ENCODE results near the gene RAB36. TPM values are rescaled to one million over a fixed set of nuclear protein-coding genes. Genes with fewer than 3 reads are reported as not detected.

RAB36 gene
- total and polyA plus RNA-seq, 4 donors = 4.4 to 27.5 (median 9.6) TPM

DNA sequence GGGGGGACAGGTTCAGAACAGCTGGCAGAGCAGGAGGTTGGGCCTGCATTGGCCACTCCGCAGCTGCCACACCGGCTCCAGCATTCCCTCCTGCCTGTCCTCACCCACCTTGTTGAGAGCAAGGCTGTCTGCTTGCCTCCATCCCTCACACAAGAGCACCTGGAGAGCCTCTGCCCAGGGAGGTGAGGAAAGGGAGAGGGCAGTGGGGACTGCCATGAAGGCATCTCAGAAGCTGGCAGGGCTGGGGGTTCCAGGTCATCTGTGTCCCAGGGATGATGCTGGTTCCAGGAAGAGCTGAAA lies 30.6 kb upstream of the RAB36 start:
- Histone ChIP-seq H3K9me3 (ENCODE audit: control insufficient read depth in 4 of 4, insufficient read depth in 3 of 4, low read length in 3 of 4) (no peaks in the 10 kb centered on the region), H3K4me1 (ENCODE audit: control insufficient read depth in 5 of 5, insufficient read depth in 5 of 5, low read length in 5 of 5) (peaks cover 0 to 12% (median 0%) of the 10 kb centered on the region in 5 donors), H3K27ac (ENCODE audit: low read depth in 1 of 2, low read length in 1 of 2) (no peak overlapping the region), H3K27me3 (ENCODE audit: control insufficient read depth in 3 of 3, insufficient read depth in 3 of 3, low read length in 2 of 3) (no peaks in the 10 kb centered on the region), H3K4me3 (no peak overlapping the region), H3K36me3 (ENCODE audit: control insufficient read depth in 4 of 4, insufficient read depth in 4 of 4, low read length in 4 of 4) (no peaks in the 10 kb centered on the region), H3K9ac (ENCODE audit: insufficient read depth in 1 of 2, low read length in 2 of 2) (no peak overlapping the region)
- ATAC-seq (ENCODE audit: insufficient read depth, low FRiP score) = no peak
- no peak for DNase-seq
- WGBS, 2 donors = 98 to 100% methylated on average over 2 of the region's 2 CpGs
- TF ChIP-seq, protein P1, sequence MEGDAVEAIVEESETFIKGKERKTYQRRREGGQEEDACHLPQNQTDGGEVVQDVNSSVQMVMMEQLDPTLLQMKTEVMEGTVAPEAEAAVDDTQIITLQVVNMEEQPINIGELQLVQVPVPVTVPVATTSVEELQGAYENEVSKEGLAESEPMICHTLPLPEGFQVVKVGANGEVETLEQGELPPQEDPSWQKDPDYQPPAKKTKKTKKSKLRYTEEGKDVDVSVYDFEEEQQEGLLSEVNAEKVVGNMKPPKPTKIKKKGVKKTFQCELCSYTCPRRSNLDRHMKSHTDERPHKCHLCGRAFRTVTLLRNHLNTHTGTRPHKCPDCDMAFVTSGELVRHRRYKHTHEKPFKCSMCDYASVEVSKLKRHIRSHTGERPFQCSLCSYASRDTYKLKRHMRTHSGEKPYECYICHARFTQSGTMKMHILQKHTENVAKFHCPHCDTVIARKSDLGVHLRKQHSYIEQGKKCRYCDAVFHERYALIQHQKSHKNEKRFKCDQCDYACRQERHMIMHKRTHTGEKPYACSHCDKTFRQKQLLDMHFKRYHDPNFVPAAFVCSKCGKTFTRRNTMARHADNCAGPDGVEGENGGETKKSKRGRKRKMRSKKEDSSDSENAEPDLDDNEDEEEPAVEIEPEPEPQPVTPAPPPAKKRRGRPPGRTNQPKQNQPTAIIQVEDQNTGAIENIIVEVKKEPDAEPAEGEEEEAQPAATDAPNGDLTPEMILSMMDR (IDR thresholded peaks at IDR 0.05; ENCODE audit: control extremely low read depth, extremely low read depth) = no peak

DNA sequence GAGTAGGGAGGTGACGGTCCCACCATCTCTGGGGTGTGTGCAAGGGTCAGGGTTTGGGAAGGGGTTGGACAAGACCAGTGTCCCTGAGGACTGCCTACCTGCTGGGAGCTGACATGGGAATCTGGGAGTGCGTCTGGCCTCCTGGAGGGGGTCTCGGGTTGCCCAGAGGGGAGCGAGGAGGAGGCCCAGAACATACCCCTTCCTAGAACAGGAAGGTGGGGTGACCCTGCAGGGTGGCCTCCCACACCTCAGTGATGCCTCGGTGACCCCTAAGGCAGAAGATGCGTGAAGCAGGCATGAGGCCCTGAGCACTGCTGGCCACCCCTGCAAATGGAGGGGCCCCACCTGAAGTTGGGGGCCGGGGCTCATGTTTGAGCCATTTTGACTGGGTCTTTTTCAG lies 29.9 kb upstream of the RAB36 start:
- no peak overlapping the region for H3K27ac ChIP-seq (ENCODE audit: low read depth in 1 of 2, low read length in 1 of 2)
- WGBS, 2 donors = 91 to 92% methylated on average over 7 of the region's 7 CpGs
- H3K36me3 ChIP-seq (ENCODE audit: control insufficient read depth in 4 of 4, insufficient read depth in 4 of 4, low read length in 4 of 4) = no peaks in the 10 kb centered on the region
- no peak overlapping the region for H3K9ac ChIP-seq (ENCODE audit: insufficient read depth in 1 of 2, low read length in 2 of 2)
- H3K4me1 ChIP-seq (ENCODE audit: control insufficient read depth in 5 of 5, insufficient read depth in 5 of 5, low read length in 5 of 5) = peaks cover 0 to 12% (median 0%) of the 10 kb centered on the region in 5 donors
- DNase-seq (no peak), ATAC-seq (ENCODE audit: insufficient read depth, low FRiP score) (no peak)
- TF ChIP-seq, protein P1 (IDR thresholded peaks at IDR 0.05; ENCODE audit: control extremely low read depth, extremely low read depth) = no peak
- no peaks in the 10 kb centered on the region for H3K9me3 ChIP-seq (ENCODE audit: control insufficient read depth in 4 of 4, insufficient read depth in 3 of 4, low read length in 3 of 4)
- H3K27me3 ChIP-seq (ENCODE audit: control insufficient read depth in 3 of 3, insufficient read depth in 3 of 3, low read length in 2 of 3) = no peaks in the 10 kb centered on the region
- no peak overlapping the region for H3K4me3 ChIP-seq

DNA sequence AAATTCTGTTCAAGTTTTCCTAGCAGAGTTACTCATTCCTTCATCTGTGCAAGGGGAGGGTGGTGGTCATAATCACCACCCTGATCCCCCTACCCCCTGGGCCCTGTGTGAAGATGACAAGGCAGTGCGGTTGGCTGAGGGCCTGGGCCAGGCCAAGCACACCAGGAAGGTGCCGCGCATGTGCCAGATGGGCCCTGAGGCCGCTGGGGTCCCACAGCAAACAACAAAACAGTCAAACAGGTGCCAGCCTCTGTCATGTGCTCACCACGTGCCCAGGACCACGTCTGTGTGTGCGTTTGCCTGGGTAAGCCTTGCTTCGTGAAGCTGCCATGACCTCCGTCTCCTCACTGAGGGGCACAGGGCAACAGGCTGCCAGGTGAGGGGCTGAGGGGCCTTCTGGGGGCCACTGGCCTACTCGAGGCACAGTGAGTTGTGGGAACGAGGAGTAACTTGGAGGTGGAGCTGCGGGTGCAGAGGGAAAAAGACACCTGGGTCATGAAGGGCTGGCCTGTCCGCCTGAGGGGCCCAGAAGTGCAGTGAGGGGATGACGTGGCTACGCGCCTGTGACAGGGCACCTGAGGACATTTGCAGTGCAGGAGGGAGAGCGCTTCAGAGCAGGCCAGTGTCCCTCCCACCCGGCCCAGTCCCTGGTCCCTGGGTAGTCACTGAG lies 29.3 kb upstream of the RAB36 start:
- DNase-seq = no peak
- 88 to 92% methylated on average over 17 to 18 of the region's 18 CpGs for WGBS, 2 donors
- Histone ChIP-seq H3K9ac (ENCODE audit: insufficient read depth in 1 of 2, low read length in 2 of 2) (no peak overlapping the region), H3K4me1 (ENCODE audit: control insufficient read depth in 5 of 5, insufficient read depth in 5 of 5, low read length in 5 of 5) (peaks cover 0 to 12% (median 0%) of the 10 kb centered on the region in 5 donors), H3K27ac (ENCODE audit: low read depth in 1 of 2, low read length in 1 of 2) (no peak overlapping the region), H3K27me3 (ENCODE audit: control insufficient read depth in 3 of 3, insufficient read depth in 3 of 3, low read length in 2 of 3) (no peaks in the 10 kb centered on the region), H3K4me3 (no peak overlapping the region), H3K36me3 (ENCODE audit: control insufficient read depth in 4 of 4, insufficient read depth in 4 of 4, low read length in 4 of 4) (no peaks in the 10 kb centered on the region), H3K9me3 (ENCODE audit: control insufficient read depth in 4 of 4, insufficient read depth in 3 of 4, low read length in 3 of 4) (no peaks in the 10 kb centered on the region)
- ATAC-seq (ENCODE audit: insufficient read depth, low FRiP score) = no peak
- TF ChIP-seq, protein P1 (IDR thresholded peaks at IDR 0.05; ENCODE audit: control extremely low read depth, extremely low read depth) = no peak

Data from lung (tissue), 12 donors.